ENCODE measurements around the gene CNOT2. TPM values are rescaled to one million over a fixed set of nuclear protein-coding genes. Genes with fewer than 3 reads are reported as not detected.

Gene CNOT2
- total RNA-seq, 1 donor from 2014 or later, result 67.2 TPM

- H3K4me1 ChIP-seq (ENCODE audit: insufficient read depth, low read length), result no peaks in the 10 kb centered on the region
- TF ChIP-seq EZH2 (IDR thresholded peaks at IDR 0.05; ENCODE audit: insufficient read depth, low read length), result no peak
- no peak for TF ChIP-seq CTCF (IDR thresholded peaks at IDR 0.05; ENCODE audit: insufficient read depth, low read depth, low read length)
- Mint-ChIP-seq H3K36me3 (ENCODE audit: low read depth, unreplicated experiment) (peaks cover 7% of the 10 kb centered on the region), H3K4me1 (ENCODE audit: low read depth, unreplicated experiment) (peaks cover 2% of the 10 kb centered on the region), H3K9me3 (ENCODE audit: unreplicated experiment) (no peaks in the 10 kb centered on the region), H3K27me3 (ENCODE audit: low read depth, unreplicated experiment) (no peaks in the 10 kb centered on the region), H3K4me3 (ENCODE audit: unreplicated experiment) (no peak overlapping the region), H3K27ac (ENCODE audit: unreplicated experiment) (no peak overlapping the region)
- peaks cover 8% of the 10 kb centered on the region for H3K36me3 ChIP-seq (ENCODE audit: insufficient read depth, low read length)
- no peak overlapping the region for H3K9ac ChIP-seq (ENCODE audit: low read length)
- no peak overlapping the region for H3K4me2 ChIP-seq (ENCODE audit: low read length)
- no peaks in the 10 kb centered on the region for H3K79me2 ChIP-seq (ENCODE audit: insufficient read depth, low read length)
- no peak overlapping the region for H3K4me3 ChIP-seq (ENCODE audit: insufficient read depth, low read depth, low read length)
- no peak for DNase-seq (ENCODE audit: low read depth)
- H2AFZ ChIP-seq (ENCODE audit: low read depth, low read length), result no peak overlapping the region
- no peaks in the 10 kb centered on the region for H3K9me3 ChIP-seq (ENCODE audit: insufficient read depth, low read depth, low read length)
- no peaks in the 10 kb centered on the region for H3K27me3 ChIP-seq (ENCODE audit: insufficient read depth, low read length)
- no peak overlapping the region for H3K27ac ChIP-seq (ENCODE audit: low read depth, low read length)
- no peak for FAIRE-seq
- peaks cover 15% of the 10 kb centered on the region for H4K20me1 ChIP-seq (ENCODE audit: insufficient read depth, low read length)
These were observed 86.5 kb downstream of the CNOT2 start for GRCh38 chr12:70329728-70330127.

DNA sequence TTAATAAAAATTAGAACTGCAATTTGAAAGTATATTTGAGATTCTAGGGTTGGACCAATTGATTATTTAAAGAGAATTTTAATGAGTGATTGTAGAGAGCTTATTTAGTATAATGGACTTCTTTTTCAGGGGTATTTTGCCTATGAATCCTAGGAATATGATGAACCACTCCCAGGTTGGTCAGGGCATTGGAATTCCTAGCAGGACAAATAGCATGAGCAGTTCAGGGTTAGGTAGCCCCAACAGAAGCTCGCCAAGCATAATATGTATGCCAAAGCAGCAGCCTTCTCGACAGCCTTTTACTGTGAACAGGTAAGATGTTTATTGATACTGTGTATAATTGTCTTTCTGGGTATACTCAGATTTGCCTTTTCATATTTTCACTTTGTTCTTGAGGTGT lies 86.9 kb downstream of the CNOT2 start:
- no peak overlapping the region for H2AFZ ChIP-seq (ENCODE audit: low read depth, low read length)
- Mint-ChIP-seq H3K27me3 (ENCODE audit: low read depth, unreplicated experiment) (no peaks in the 10 kb centered on the region), H3K36me3 (ENCODE audit: low read depth, unreplicated experiment) (peaks cover 7% of the 10 kb centered on the region), H3K4me3 (ENCODE audit: unreplicated experiment) (no peak overlapping the region), H3K27ac (ENCODE audit: unreplicated experiment) (no peak overlapping the region), H3K4me1 (ENCODE audit: low read depth, unreplicated experiment) (peaks cover 2% of the 10 kb centered on the region), H3K9me3 (ENCODE audit: unreplicated experiment) (no peaks in the 10 kb centered on the region)
- no peak overlapping the region for H3K9ac ChIP-seq (ENCODE audit: low read length)
- no peaks in the 10 kb centered on the region for H3K9me3 ChIP-seq (ENCODE audit: insufficient read depth, low read depth, low read length)
- no peaks in the 10 kb centered on the region for H3K27me3 ChIP-seq (ENCODE audit: insufficient read depth, low read length)
- H4K20me1 ChIP-seq (ENCODE audit: insufficient read depth, low read length), result peaks cover 13% of the 10 kb centered on the region
- H3K27ac ChIP-seq (ENCODE audit: low read depth, low read length), result no peak overlapping the region
- FAIRE-seq (no peak), DNase-seq (ENCODE audit: low read depth) (no peak)
- H3K4me1 ChIP-seq (ENCODE audit: insufficient read depth, low read length), result no peaks in the 10 kb centered on the region
- H3K4me3 ChIP-seq (ENCODE audit: insufficient read depth, low read depth, low read length), result no peak overlapping the region
- no peaks in the 10 kb centered on the region for H3K79me2 ChIP-seq (ENCODE audit: insufficient read depth, low read length)
- no peak overlapping the region for H3K4me2 ChIP-seq (ENCODE audit: low read length)
- peaks cover 10% of the 10 kb centered on the region for H3K36me3 ChIP-seq (ENCODE audit: insufficient read depth, low read length)
- TF ChIP-seq CTCF (IDR thresholded peaks at IDR 0.05; ENCODE audit: insufficient read depth, low read depth, low read length), result no peak
- no peak for TF ChIP-seq EZH2 (IDR thresholded peaks at IDR 0.05; ENCODE audit: insufficient read depth, low read length)

GRCh38 chr12:70332236-70332635 lies 89.0 kb downstream of the CNOT2 start:
- Mint-ChIP-seq H3K4me1 (ENCODE audit: low read depth, unreplicated experiment) (peaks cover 2% of the 10 kb centered on the region), H3K36me3 (ENCODE audit: low read depth, unreplicated experiment) (peaks cover 4% of the 10 kb centered on the region), H3K4me3 (ENCODE audit: unreplicated experiment) (no peak overlapping the region), H3K9me3 (ENCODE audit: unreplicated experiment) (no peaks in the 10 kb centered on the region), H3K27me3 (ENCODE audit: low read depth, unreplicated experiment) (no peaks in the 10 kb centered on the region), H3K27ac (ENCODE audit: unreplicated experiment) (no peak overlapping the region)
- no peaks in the 10 kb centered on the region for H3K4me1 ChIP-seq (ENCODE audit: insufficient read depth, low read length)
- no peak overlapping the region for H3K9ac ChIP-seq (ENCODE audit: low read length)
- H2AFZ ChIP-seq (ENCODE audit: low read depth, low read length), result no peak overlapping the region
- no peak for DNase-seq (ENCODE audit: low read depth)
- no peak overlapping the region for H3K27ac ChIP-seq (ENCODE audit: low read depth, low read length)
- TF ChIP-seq EZH2 (IDR thresholded peaks at IDR 0.05; ENCODE audit: insufficient read depth, low read length), result no peak
- no peaks in the 10 kb centered on the region for H3K27me3 ChIP-seq (ENCODE audit: insufficient read depth, low read length)
- no peaks in the 10 kb centered on the region for H3K9me3 ChIP-seq (ENCODE audit: insufficient read depth, low read depth, low read length)
- H3K36me3 ChIP-seq (ENCODE audit: insufficient read depth, low read length), result peaks cover 7% of the 10 kb centered on the region
- H3K79me2 ChIP-seq (ENCODE audit: insufficient read depth, low read length), result no peaks in the 10 kb centered on the region
- H3K4me3 ChIP-seq (ENCODE audit: insufficient read depth, low read depth, low read length), result no peak overlapping the region
- H4K20me1 ChIP-seq (ENCODE audit: insufficient read depth, low read length), result peaks cover 11% of the 10 kb centered on the region
- no peak for FAIRE-seq
- no peak overlapping the region for H3K4me2 ChIP-seq (ENCODE audit: low read length)

Measured in astrocyte (in vitro differentiated cells and primary cell).